MM.1S (cell line): Measurements from ENCODE around the gene STK39.

Experiments used
- CTCF ChIP-seq: fragments of 300-600 bp; sonication (generic); IDR thresholded peaks from 2 replicates; pipeline ENCODE4 v1.5.1; 2016; ENCODE audit warnings: antibody characterized with exemption, low read length, mixed read lengths
- EZH2phosphoT487 ChIP-seq: fragments of 300-600 bp; sonication (generic); IDR thresholded peaks from 2 replicates; pipeline ENCODE4 v1.6.1; 2018; ENCODE audit warnings: antibody characterized with exemption, low read length

GRCh38 chr2:168198476-168199207 is 48.8 kb downstream of the STK39 start:
- TF ChIP-seq CTCF (no peak), EZH2phosphoT487 (no peak)
